ENCODE data around the gene LARGE1. TPM values are rescaled to one million over a fixed set of nuclear protein-coding genes. Genes with fewer than 3 reads are reported as not detected.

The LARGE1 gene
- total and polyA plus RNA-seq, 5 donors from 2014 or later: not detected

GRCh38 chr22:33576205-33576604 is 344.1 kb downstream of the LARGE1 start:
- H3K9me3 ChIP-seq (ENCODE audit: control insufficient read depth in 2 of 2, low read length in 2 of 2): no peaks in the 10 kb centered on the region
- Mint-ChIP-seq H3K9me3 (peaks cover 0 to 6% (median 0%) of the 10 kb centered on the region in 7 donors), H3K4me3 (no peak overlapping the region), H3K27ac (no peak overlapping the region), H3K27me3 (no peaks in the 10 kb centered on the region), H3K36me3 (no peaks in the 10 kb centered on the region), H3K4me1 (no peaks in the 10 kb centered on the region)
- H3K4me3 ChIP-seq (ENCODE audit: low read depth, low read length): no peak overlapping the region
- no peaks in the 10 kb centered on the region for H3K4me1 ChIP-seq (ENCODE audit: control insufficient read depth, insufficient read depth, low read length, poor library complexity, severe bottlenecking)
- ATAC-seq (ENCODE audit: low read depth in 2 of 2) (no peak), DNase-seq (no peak)
- no peaks in the 10 kb centered on the region for H3K36me3 ChIP-seq (ENCODE audit: control insufficient read depth, insufficient read depth, low read length)
- no peak overlapping the region for H3K27ac ChIP-seq (ENCODE audit: insufficient read depth, low read length, poor library complexity, severe bottlenecking)
- H3K27me3 ChIP-seq (ENCODE audit: control insufficient read depth, insufficient read depth, low read length): no peaks in the 10 kb centered on the region

- Histone ChIP-seq H3K36me3 (ENCODE audit: control insufficient read depth, insufficient read depth, low read length) (no peaks in the 10 kb centered on the region), H3K27ac (ENCODE audit: insufficient read depth, low read length, poor library complexity, severe bottlenecking) (no peak overlapping the region), H3K9me3 (ENCODE audit: control insufficient read depth in 2 of 2, low read length in 2 of 2) (no peaks in the 10 kb centered on the region), H3K4me3 (ENCODE audit: low read depth, low read length) (no peak overlapping the region), H3K27me3 (ENCODE audit: control insufficient read depth, insufficient read depth, low read length) (no peaks in the 10 kb centered on the region), H3K4me1 (ENCODE audit: control insufficient read depth, insufficient read depth, low read length, poor library complexity, severe bottlenecking) (no peaks in the 10 kb centered on the region)
- no peaks in the 10 kb centered on the region for H3K36me3 Mint-ChIP-seq
- H3K4me3 Mint-ChIP-seq: no peak overlapping the region
- ATAC-seq (ENCODE audit: low read depth in 2 of 2): no peak
- no peaks in the 10 kb centered on the region for H3K4me1 Mint-ChIP-seq
- no peak for DNase-seq
- no peaks in the 10 kb centered on the region for H3K27me3 Mint-ChIP-seq
- H3K9me3 Mint-ChIP-seq: peaks cover 0 to 6% (median 0%) of the 10 kb centered on the region in 7 donors
- no peak overlapping the region for H3K27ac Mint-ChIP-seq
Measured at GRCh38 chr22:33575771-33576170, 344.5 kb downstream of the LARGE1 start.

- Histone ChIP-seq H3K9me3 (ENCODE audit: control insufficient read depth in 2 of 2, low read length in 2 of 2) (no peaks in the 10 kb centered on the region), H3K4me1 (ENCODE audit: control insufficient read depth, insufficient read depth, low read length, poor library complexity, severe bottlenecking) (no peaks in the 10 kb centered on the region), H3K36me3 (ENCODE audit: control insufficient read depth, insufficient read depth, low read length) (no peaks in the 10 kb centered on the region), H3K4me3 (ENCODE audit: low read depth, low read length) (no peak overlapping the region), H3K27me3 (ENCODE audit: control insufficient read depth, insufficient read depth, low read length) (no peaks in the 10 kb centered on the region), H3K27ac (ENCODE audit: insufficient read depth, low read length, poor library complexity, severe bottlenecking) (no peak overlapping the region)
- H3K36me3 Mint-ChIP-seq: no peaks in the 10 kb centered on the region
- H3K4me1 Mint-ChIP-seq: no peaks in the 10 kb centered on the region
- no peak overlapping the region for H3K4me3 Mint-ChIP-seq
- ATAC-seq (ENCODE audit: low read depth in 2 of 2) (no peak), DNase-seq (no peak)
- no peak overlapping the region for H3K27ac Mint-ChIP-seq
- H3K27me3 Mint-ChIP-seq: no peaks in the 10 kb centered on the region
- H3K9me3 Mint-ChIP-seq: peaks cover 0 to 6% (median 0%) of the 10 kb centered on the region in 7 donors
Measured at GRCh38 chr22:33575041-33575440, 345.2 kb downstream of the LARGE1 start.

- no peaks in the 10 kb centered on the region for H3K4me1 Mint-ChIP-seq
Measured at GRCh38 chr22:33573479-33573878, 346.8 kb downstream of the LARGE1 start.

GRCh38 chr22:33572086-33572485 is 348.2 kb downstream of the LARGE1 start:
- H3K4me1 Mint-ChIP-seq: no peaks in the 10 kb centered on the region
- H3K4me3 Mint-ChIP-seq: no peak overlapping the region
- no peak for ATAC-seq (ENCODE audit: low read depth in 2 of 2)
- no peaks in the 10 kb centered on the region for H3K36me3 Mint-ChIP-seq
- Histone ChIP-seq H3K4me1 (ENCODE audit: control insufficient read depth, insufficient read depth, low read length, poor library complexity, severe bottlenecking) (no peaks in the 10 kb centered on the region), H3K4me3 (ENCODE audit: low read depth, low read length) (no peak overlapping the region), H3K9me3 (ENCODE audit: control insufficient read depth in 2 of 2, low read length in 2 of 2) (no peaks in the 10 kb centered on the region), H3K27ac (ENCODE audit: insufficient read depth, low read length, poor library complexity, severe bottlenecking) (no peak overlapping the region), H3K27me3 (ENCODE audit: control insufficient read depth, insufficient read depth, low read length) (no peaks in the 10 kb centered on the region), H3K36me3 (ENCODE audit: control insufficient read depth, insufficient read depth, low read length) (no peaks in the 10 kb centered on the region)
- H3K27me3 Mint-ChIP-seq: peaks cover 5% of the 10 kb centered on the region
- H3K27ac Mint-ChIP-seq: no peak overlapping the region
- H3K9me3 Mint-ChIP-seq: peaks cover 0 to 1% (median 0%) of the 10 kb centered on the region in 7 donors
- DNase-seq: no peak

More at GRCh38 chr22:33573479-33573878, 346.8 kb downstream of the LARGE1 start:
- Histone ChIP-seq H3K27me3 (ENCODE audit: control insufficient read depth, insufficient read depth, low read length) (no peaks in the 10 kb centered on the region), H3K36me3 (ENCODE audit: control insufficient read depth, insufficient read depth, low read length) (no peaks in the 10 kb centered on the region), H3K9me3 (ENCODE audit: control insufficient read depth in 2 of 2, low read length in 2 of 2) (no peaks in the 10 kb centered on the region), H3K4me3 (ENCODE audit: low read depth, low read length) (no peak overlapping the region), H3K27ac (ENCODE audit: insufficient read depth, low read length, poor library complexity, severe bottlenecking) (no peak overlapping the region), H3K4me1 (ENCODE audit: control insufficient read depth, insufficient read depth, low read length, poor library complexity, severe bottlenecking) (no peaks in the 10 kb centered on the region)
- Mint-ChIP-seq H3K4me3 (no peak overlapping the region), H3K27ac (no peak overlapping the region), H3K27me3 (no peaks in the 10 kb centered on the region), H3K9me3 (no peaks in the 10 kb centered on the region), H3K36me3 (no peaks in the 10 kb centered on the region)
- DNase-seq: no peak
- ATAC-seq (ENCODE audit: low read depth in 2 of 2): no peak

- Mint-ChIP-seq H3K27me3 (peaks cover 5% of the 10 kb centered on the region), H3K4me3 (no peak overlapping the region), H3K27ac (no peak overlapping the region), H3K36me3 (no peaks in the 10 kb centered on the region), H3K4me1 (no peaks in the 10 kb centered on the region), H3K9me3 (peaks cover 0 to 3% (median 0%) of the 10 kb centered on the region in 7 donors)
- no peak for ATAC-seq (ENCODE audit: low read depth in 2 of 2)
- no peak for DNase-seq
- Histone ChIP-seq H3K27ac (ENCODE audit: insufficient read depth, low read length, poor library complexity, severe bottlenecking) (no peak overlapping the region), H3K27me3 (ENCODE audit: control insufficient read depth, insufficient read depth, low read length) (no peaks in the 10 kb centered on the region), H3K4me3 (ENCODE audit: low read depth, low read length) (no peak overlapping the region), H3K9me3 (ENCODE audit: control insufficient read depth in 2 of 2, low read length in 2 of 2) (no peaks in the 10 kb centered on the region), H3K36me3 (ENCODE audit: control insufficient read depth, insufficient read depth, low read length) (no peaks in the 10 kb centered on the region), H3K4me1 (ENCODE audit: control insufficient read depth, insufficient read depth, low read length, poor library complexity, severe bottlenecking) (no peaks in the 10 kb centered on the region)
Measured at GRCh38 chr22:33570110-33570509, 350.2 kb downstream of the LARGE1 start.

GRCh38 chr22:33569559-33569958 is 350.7 kb downstream of the LARGE1 start:
- Histone ChIP-seq H3K9me3 (ENCODE audit: control insufficient read depth in 2 of 2, low read length in 2 of 2) (no peaks in the 10 kb centered on the region), H3K27me3 (ENCODE audit: control insufficient read depth, insufficient read depth, low read length) (no peaks in the 10 kb centered on the region), H3K4me3 (ENCODE audit: low read depth, low read length) (no peak overlapping the region), H3K4me1 (ENCODE audit: control insufficient read depth, insufficient read depth, low read length, poor library complexity, severe bottlenecking) (no peaks in the 10 kb centered on the region), H3K27ac (ENCODE audit: insufficient read depth, low read length, poor library complexity, severe bottlenecking) (no peak overlapping the region), H3K36me3 (ENCODE audit: control insufficient read depth, insufficient read depth, low read length) (no peaks in the 10 kb centered on the region)
- Mint-ChIP-seq H3K27ac (no peak overlapping the region), H3K4me3 (no peak overlapping the region), H3K4me1 (no peaks in the 10 kb centered on the region), H3K27me3 (peaks cover 5% of the 10 kb centered on the region), H3K9me3 (peaks cover 0 to 3% (median 0%) of the 10 kb centered on the region in 7 donors), H3K36me3 (no peaks in the 10 kb centered on the region)
- ATAC-seq (ENCODE audit: low read depth in 2 of 2) (no peak), DNase-seq (no peak)

GRCh38 chr22:33569018-33569417 is 351.3 kb downstream of the LARGE1 start:
- H3K27ac ChIP-seq (ENCODE audit: insufficient read depth, low read length, poor library complexity, severe bottlenecking): no peak overlapping the region
- H3K4me1 Mint-ChIP-seq: no peaks in the 10 kb centered on the region
- H3K36me3 Mint-ChIP-seq: no peaks in the 10 kb centered on the region
- no peaks in the 10 kb centered on the region for H3K27me3 ChIP-seq (ENCODE audit: control insufficient read depth, insufficient read depth, low read length)
- no peak for DNase-seq
- peaks cover 5% of the 10 kb centered on the region for H3K27me3 Mint-ChIP-seq
- H3K9me3 ChIP-seq (ENCODE audit: control insufficient read depth in 2 of 2, low read length in 2 of 2): no peaks in the 10 kb centered on the region
- H3K4me1 ChIP-seq (ENCODE audit: control insufficient read depth, insufficient read depth, low read length, poor library complexity, severe bottlenecking): no peaks in the 10 kb centered on the region
- H3K4me3 ChIP-seq (ENCODE audit: low read depth, low read length): no peak overlapping the region
- no peak overlapping the region for H3K4me3 Mint-ChIP-seq
- H3K9me3 Mint-ChIP-seq: peaks cover 0 to 6% (median 0%) of the 10 kb centered on the region in 7 donors
- H3K36me3 ChIP-seq (ENCODE audit: control insufficient read depth, insufficient read depth, low read length): no peaks in the 10 kb centered on the region
- no peak for ATAC-seq (ENCODE audit: low read depth in 2 of 2)
- H3K27ac Mint-ChIP-seq: peak overlapping the region in 1 of 3 donors; percentile 39

All from CD4-positive, CD25-positive, alpha-beta regulatory T cell (primary cell).